ENCODE results near the gene ZNF354C. TPM values are rescaled to one million over a fixed set of nuclear protein-coding genes. Genes with fewer than 3 reads are reported as not detected.

The ZNF354C gene
- total RNA-seq, 4 donors from 2014 or later = 1.9 to 3.5 (median 2.8) TPM

GRCh38 chr5:179054876-179055275 is 5.3 kb upstream of the ZNF354C start:
- H3K27me3 ChIP-seq = no peaks in the 10 kb centered on the region
- no peak overlapping the region for H3K27ac ChIP-seq
- no peak overlapping the region for H3K4me3 ChIP-seq
- no peaks in the 10 kb centered on the region for H3K36me3 ChIP-seq
- H3K4me1 ChIP-seq = no peaks in the 10 kb centered on the region
- 91% methylated on average over 10 of the region's 10 CpGs for WGBS
- peaks cover 5% of the 10 kb centered on the region for H3K9me3 ChIP-seq
- TF ChIP-seq POLR2A (IDR thresholded peaks at IDR 0.05) = no peak
- no peak for TF ChIP-seq POLR2AphosphoS5 (IDR thresholded peaks at IDR 0.05)
- no peak for TF ChIP-seq EP300 (IDR thresholded peaks at IDR 0.05)
- DNase-seq (ENCODE audit: low spot score in 2 of 2) = no peak

GRCh38 chr5:179055436-179055835 is 4.7 kb upstream of the ZNF354C start:
- peaks cover 5% of the 10 kb centered on the region for H3K9me3 ChIP-seq
- H3K4me1 ChIP-seq = no peaks in the 10 kb centered on the region
- no peaks in the 10 kb centered on the region for H3K36me3 ChIP-seq
- H3K27ac ChIP-seq = no peak overlapping the region
- DNase-seq (ENCODE audit: low spot score in 2 of 2) = no peak
- H3K27me3 ChIP-seq = no peaks in the 10 kb centered on the region
- 48% methylated on average over 3 of the region's 3 CpGs for WGBS
- TF ChIP-seq CTCF (IDR thresholded peaks at IDR 0.05) = no peak
- no peak for TF ChIP-seq EP300 (IDR thresholded peaks at IDR 0.05)
- no peak for TF ChIP-seq POLR2AphosphoS5 (IDR thresholded peaks at IDR 0.05)
- TF ChIP-seq POLR2A (IDR thresholded peaks at IDR 0.05) = no peak
- no peak overlapping the region for H3K4me3 ChIP-seq

GRCh38 chr5:179055841-179056240 is 4.3 kb upstream of the ZNF354C start:
- 67% methylated on average over 9 of the region's 9 CpGs for WGBS
- no peak for TF ChIP-seq EP300 (IDR thresholded peaks at IDR 0.05)
- TF ChIP-seq CTCF (IDR thresholded peaks at IDR 0.05) = no peak
- no peak for TF ChIP-seq POLR2A (IDR thresholded peaks at IDR 0.05)
- no peak for TF ChIP-seq POLR2AphosphoS5 (IDR thresholded peaks at IDR 0.05)
- H3K4me3 ChIP-seq = no peak overlapping the region
- H3K4me1 ChIP-seq = peaks cover 2% of the 10 kb centered on the region
- peaks cover 5% of the 10 kb centered on the region for H3K9me3 ChIP-seq
- no peak for DNase-seq (ENCODE audit: low spot score in 2 of 2)
- no peaks in the 10 kb centered on the region for H3K36me3 ChIP-seq
- no peak overlapping the region for H3K27ac ChIP-seq
- no peaks in the 10 kb centered on the region for H3K27me3 ChIP-seq

GRCh38 chr5:179061025-179061424 is 852 bp downstream of the ZNF354C start:
- Histone ChIP-seq H3K9me3 (no peaks in the 10 kb centered on the region), H3K4me3 (peak overlapping the region; percentile 72), H3K27me3 (no peaks in the 10 kb centered on the region), H3K36me3 (peaks cover 17% of the 10 kb centered on the region), H3K27ac (no peak overlapping the region), H3K4me1 (peaks cover 8% of the 10 kb centered on the region)
- TF ChIP-seq EP300 (IDR thresholded peaks at IDR 0.05) (no peak), CTCF (IDR thresholded peaks at IDR 0.05) (no peak), POLR2AphosphoS5 (IDR thresholded peaks at IDR 0.05) (no peak), POLR2A (IDR thresholded peaks at IDR 0.05) (no peak)
- WGBS = 72% methylated on average over 18 of the region's 19 CpGs
- no peak for DNase-seq (ENCODE audit: low spot score in 2 of 2)

- DNase-seq (ENCODE audit: low spot score in 2 of 2) = no peak
- H3K27ac ChIP-seq = no peak overlapping the region
- H3K9me3 ChIP-seq = peaks cover 30% of the 10 kb centered on the region
- no peak for TF ChIP-seq POLR2A (IDR thresholded peaks at IDR 0.05)
- TF ChIP-seq EP300 (IDR thresholded peaks at IDR 0.05) = no peak
- TF ChIP-seq CTCF (IDR thresholded peaks at IDR 0.05) = no peak
- no peak for TF ChIP-seq POLR2AphosphoS5 (IDR thresholded peaks at IDR 0.05)
- 100% methylated on average over 6 of the region's 6 CpGs for WGBS
- no peak overlapping the region for H3K4me3 ChIP-seq
- H3K36me3 ChIP-seq = peaks cover 44% of the 10 kb centered on the region
- peaks cover 7% of the 10 kb centered on the region for H3K4me1 ChIP-seq
- H3K27me3 ChIP-seq = no peaks in the 10 kb centered on the region
Measured at GRCh38 chr5:179065703-179066102, 5.5 kb downstream of the ZNF354C start.

Measured in suprapubic skin (tissue), 4 donors.